Gastroesophageal sphincter (tissue), 3 donors: ENCODE data around the gene TMEM45A.

ENCODE experiments used
- EP300 ChIP-seq: sonication (generic); formaldehyde crosslinking; IDR thresholded peaks from one replicate; pipeline ENCODE4 v1.6.1; 2017; ENCODE audit warnings: antibody characterized with exemption, mild to moderate bottlenecking
- POLR2A ChIP-seq, 2 donors: fragments of 450-650 bp; IDR thresholded peaks; one replicate each; pipeline ENCODE4 v1.6.1; 2017; ENCODE audit warnings: antibody characterized with exemption in 2 of 2, mild to moderate bottlenecking in 2 of 2, moderate library complexity in 1 of 2
- POLR2AphosphoS5 ChIP-seq: sonication (generic); formaldehyde crosslinking; IDR thresholded peaks from one replicate; pipeline ENCODE4 v1.6.1; 2017; ENCODE audit warnings: antibody characterized with exemption
- TF ChIP-seq, protein P1 (sequence below), 4 experiments: fragments of 200-600 bp in 2 of 4; fragments of 450-650 bp in 2 of 4; sonication (generic) in 1 of 4; IDR thresholded peaks; one replicate each; pipeline ENCODE4 v1.5.1; 2017 to 2019; ENCODE audit warnings: antibody characterized with exemption in 4 of 4, mild to moderate bottlenecking in 2 of 4, moderate library complexity in 2 of 4

DNA sequence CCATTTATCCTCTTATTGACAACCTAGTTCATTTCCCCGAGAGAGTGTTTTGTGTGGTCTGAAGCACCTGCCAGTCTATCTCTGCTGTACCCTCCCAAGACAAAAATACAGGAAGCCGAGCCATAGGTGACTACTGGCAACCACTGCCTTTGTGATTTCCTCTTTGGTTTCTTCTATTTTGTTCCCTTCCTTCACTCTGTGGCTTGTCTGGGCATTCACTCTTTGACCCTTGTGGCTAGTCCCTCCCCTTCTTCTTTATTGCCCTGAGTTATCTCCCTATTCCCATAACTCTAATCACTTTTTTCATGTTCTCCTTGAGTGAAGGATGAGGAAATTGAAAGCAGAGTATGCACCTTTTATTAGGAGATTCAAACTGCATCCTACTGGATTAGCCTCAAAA is 116.9 kb downstream of the TMEM45A start, which contains the start of gene ADGRG7:
- TF ChIP-seq, protein P1, sequence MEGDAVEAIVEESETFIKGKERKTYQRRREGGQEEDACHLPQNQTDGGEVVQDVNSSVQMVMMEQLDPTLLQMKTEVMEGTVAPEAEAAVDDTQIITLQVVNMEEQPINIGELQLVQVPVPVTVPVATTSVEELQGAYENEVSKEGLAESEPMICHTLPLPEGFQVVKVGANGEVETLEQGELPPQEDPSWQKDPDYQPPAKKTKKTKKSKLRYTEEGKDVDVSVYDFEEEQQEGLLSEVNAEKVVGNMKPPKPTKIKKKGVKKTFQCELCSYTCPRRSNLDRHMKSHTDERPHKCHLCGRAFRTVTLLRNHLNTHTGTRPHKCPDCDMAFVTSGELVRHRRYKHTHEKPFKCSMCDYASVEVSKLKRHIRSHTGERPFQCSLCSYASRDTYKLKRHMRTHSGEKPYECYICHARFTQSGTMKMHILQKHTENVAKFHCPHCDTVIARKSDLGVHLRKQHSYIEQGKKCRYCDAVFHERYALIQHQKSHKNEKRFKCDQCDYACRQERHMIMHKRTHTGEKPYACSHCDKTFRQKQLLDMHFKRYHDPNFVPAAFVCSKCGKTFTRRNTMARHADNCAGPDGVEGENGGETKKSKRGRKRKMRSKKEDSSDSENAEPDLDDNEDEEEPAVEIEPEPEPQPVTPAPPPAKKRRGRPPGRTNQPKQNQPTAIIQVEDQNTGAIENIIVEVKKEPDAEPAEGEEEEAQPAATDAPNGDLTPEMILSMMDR (IDR thresholded peaks at IDR 0.05) = no peak
- TF ChIP-seq POLR2A (IDR thresholded peaks at IDR 0.05) = no peak
- no peak for TF ChIP-seq EP300
- TF ChIP-seq POLR2AphosphoS5 = no peak
